Endometrial microvascular endothelial cells (primary cell): ENCODE measurements around the gene ADD1. TPM values are rescaled to one million over a fixed set of nuclear protein-coding genes. Genes with fewer than 3 reads are reported as not detected.
"Not testable (repeated sequence)": the region's sequence is repeated elsewhere in the genome, so short reads cannot be mapped to it uniquely, and the experiment has no call there.

Experiments
- in situ Hi-C: cut with HindIII; loops from 2 replicates; pipeline ENCODE4 v1.10.0; 2017; ENCODE audit warnings: low sequenced_read_pairs, low pct_unique_long_range_greater_than_20kb; ENCODE audit errors: inconsistent ontology term
- total RNA-seq: library from RNA; depleted of rRNA; stranded (reverse); fragments of >200 nt; gene quantifications from one replicate; pipeline ENCODE4 v1.2.3, GENCODE V29; 2015; ENCODE audit errors: inconsistent ontology term

ADD1 gene
- total RNA-seq, 1 donor from 2014 or later: 182 TPM

DNA sequence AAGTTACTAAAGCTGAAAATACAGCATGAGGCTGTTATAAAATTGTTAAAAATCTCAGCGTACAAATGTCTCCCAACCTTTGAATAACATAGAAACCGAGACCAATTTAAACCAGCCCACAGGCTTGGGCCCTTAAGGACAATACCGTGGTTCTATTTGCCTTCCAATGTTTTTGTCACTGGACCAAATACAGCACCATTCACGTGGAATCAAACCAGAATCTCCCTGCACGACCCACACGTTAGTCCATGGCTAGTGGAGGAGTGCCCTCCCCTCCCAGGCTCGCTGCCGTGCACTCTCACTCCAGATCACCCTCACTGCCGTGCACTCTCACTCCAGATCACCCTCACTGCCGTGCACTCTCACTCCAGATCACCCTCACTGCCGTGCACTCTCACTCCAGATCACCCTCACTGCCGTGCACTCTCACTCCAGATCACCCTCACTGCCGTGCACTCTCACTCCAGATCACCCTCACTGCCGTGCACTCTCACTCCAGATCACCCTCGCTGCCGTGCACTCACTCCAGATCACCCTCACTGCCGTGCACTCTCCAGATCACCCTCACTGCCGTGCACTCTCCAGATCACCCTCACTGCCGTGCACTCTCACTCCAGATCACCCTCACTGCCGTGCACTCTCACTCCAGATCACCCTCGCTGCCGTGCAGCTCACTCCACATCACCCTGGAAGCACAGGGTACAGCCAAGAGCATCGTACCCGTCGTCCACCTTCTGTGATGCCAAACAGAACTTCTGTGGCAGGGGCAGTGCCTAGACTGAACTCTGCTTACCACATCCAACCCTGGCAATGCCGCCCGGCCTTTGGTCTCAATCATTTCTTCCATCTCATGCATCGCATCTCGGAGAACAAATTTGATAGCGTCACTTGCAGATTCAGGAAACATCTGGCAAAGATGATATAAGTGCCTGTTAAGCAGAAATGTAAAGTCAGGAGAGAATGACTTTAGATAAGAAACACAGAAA is 102.3 kb downstream of the ADD1 start:
- in situ Hi-C loops: not testable (repeated sequence)

DNA sequence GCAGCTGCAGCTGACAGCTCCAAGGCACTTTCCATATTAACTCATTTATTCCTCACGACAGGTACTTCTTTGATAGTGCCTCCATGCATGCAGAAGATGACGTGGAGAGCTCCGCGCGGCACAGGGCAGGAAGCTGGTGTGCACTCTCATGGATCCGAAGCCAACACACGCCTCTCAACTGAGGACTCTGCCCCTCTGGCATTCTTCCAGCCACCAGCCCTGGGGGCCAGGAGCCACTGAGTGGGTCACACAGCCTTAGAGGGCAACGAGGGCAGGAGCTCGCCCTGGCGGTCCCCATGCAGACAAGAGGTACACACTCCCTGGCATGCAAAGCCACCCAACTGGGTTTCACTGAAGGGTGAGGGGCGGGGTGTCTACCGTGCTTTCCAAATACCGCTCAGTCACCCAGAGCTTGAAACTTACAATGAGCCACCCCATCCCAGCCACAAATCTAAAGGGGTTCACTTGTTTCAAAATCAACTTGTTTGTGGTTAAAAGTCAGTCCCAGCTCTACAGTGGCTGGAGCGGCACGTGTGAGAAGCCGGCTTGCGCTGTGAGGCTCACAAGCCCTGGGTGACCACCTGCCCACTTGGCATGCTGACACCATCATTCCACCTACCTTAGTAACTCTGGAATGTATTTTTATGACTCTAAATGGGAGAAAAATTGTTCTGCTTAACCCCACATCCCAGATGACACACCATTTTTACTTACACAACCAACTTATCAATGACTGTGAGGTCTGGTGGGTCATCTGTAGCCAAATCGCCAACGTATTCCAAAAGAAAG is 103.4 kb downstream of the ADD1 start:
- in situ Hi-C loops: no loop called here

DNA sequence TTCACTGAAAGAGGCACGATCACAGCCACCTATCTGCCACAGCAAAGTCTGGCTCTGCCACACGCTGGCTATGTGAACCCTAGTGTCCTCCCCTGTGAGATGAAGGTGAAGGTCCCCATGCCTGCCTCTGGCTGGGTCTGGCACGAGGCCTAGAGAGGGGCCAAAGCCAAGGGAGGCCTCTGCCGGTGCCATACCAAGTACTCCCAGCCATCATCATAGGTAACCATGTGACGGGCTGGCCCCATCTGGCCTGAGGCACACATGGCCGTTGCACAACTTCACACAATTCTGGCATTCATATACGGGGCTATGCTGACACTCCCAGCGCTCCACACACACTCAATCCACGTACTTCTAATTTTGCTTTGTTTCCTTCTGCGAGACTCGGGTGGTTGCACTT is 104.3 kb downstream of the ADD1 start:
- in situ Hi-C loops: no loop called here

DNA sequence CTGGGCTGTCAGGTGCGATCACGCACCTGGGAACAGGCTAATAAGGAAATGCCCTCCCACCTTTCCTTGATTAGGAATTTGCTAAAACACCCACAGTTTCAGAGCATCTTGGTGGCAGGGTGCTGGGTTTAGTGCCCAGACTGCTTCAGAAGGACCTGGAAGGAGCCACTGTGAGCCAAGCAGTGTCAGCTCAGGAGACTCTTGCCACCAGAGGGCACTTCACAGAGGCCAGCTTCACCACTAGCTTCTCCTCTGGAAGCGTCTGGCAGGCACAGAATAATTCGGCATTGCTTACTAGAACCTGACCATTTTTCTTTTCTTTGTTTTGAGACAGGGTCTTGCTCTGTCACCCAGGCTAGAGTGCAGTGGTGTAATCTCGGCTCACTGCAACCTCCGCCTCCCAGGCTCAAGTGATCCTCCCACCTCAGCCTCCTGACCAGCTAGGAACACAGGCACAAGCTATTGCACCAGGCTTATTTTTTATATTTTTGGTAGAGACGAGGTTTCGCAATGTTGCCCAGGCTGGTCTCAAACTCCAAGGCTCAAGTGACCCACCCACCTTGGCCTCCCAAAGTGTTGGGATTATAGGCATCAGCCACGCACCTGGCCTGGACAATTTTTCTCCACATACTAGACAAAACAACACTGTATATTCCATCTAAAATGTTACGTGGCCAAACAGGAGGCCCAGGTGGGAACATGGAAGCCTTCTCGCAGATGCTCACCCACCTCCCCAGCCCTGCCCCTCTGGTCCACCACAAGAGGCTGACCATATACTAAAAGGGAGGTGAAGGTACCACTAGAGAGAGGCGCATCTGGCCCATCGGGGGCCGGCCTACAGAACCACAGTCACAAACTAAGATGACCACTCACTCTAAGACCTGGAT is 105.5 kb downstream of the ADD1 start:
- in situ Hi-C loops: no loop called here

DNA sequence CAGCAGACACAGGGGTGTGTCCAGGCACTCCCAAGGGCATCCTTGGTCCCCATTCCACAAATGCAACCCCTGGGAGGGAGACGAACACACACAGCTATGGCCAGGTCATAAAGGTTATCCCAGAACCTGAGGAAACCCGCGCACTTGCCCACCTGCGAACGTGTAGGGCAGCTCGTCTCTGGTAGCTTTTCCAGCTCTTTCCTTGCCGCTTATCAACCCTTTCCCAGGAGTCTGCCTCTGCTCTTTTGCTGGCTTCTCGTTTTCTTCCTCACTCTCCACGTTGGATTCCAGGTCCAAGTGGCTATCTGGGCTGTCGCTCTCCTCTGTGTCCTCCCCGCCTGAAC is 106.1 kb downstream of the ADD1 start:
- in situ Hi-C loops: no loop called here

DNA sequence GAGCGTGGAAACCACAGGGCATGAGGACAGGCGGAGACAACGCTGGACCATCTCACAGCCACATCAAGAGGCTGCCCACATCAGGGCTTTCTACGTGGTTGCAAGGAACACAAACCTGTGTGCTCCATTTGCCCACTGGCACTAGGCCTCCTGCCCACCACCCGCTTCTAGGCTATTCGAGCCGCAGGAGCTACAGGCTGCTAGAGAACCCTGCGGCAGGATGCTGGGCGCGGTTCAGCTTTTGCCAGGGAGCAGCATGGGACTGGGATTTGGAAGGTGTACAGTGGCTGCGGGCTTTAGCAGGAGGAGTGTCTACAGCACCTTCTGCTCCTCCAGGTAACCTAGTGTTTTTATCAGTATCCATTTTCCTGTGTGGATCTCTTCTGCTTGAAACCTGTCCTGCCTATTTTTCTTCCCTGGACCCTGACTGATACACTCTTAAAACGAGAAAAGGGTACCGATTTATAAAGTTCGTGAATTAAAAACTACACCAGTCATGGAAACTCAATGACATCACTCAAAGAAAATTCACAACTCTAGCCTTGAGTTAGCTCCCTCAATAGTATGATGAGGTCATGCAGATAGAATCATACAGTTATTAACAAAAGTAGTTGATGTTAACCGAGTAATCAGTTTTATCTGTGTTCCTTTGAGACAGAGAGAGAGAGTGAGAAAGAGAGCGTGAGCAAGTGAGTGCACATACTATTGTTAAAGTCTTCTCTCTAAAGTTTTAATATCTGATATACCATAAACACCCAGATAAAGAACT is 106.8 kb downstream of the ADD1 start:
- in situ Hi-C loops: no loop called here

DNA sequence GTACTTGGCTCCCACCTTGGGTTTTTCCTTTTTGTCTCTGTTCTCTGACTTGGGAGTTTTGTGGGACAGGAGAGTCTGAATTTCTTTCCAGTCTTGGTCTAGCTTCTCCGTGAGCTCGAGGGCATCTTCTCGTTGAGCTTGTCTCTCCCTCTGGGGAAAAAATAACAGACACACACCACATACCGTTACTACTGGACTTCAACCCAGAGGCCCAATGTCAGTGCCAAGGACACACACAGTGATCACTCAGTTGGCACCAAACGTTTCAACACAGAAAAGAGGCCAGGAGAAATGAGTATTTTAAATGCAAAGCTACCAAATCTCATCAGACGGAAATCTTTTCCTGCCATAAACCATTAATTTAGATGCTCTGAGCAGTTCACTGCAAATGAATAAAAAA is 109.9 kb downstream of the ADD1 start:
- in situ Hi-C loops: no loop called here

DNA sequence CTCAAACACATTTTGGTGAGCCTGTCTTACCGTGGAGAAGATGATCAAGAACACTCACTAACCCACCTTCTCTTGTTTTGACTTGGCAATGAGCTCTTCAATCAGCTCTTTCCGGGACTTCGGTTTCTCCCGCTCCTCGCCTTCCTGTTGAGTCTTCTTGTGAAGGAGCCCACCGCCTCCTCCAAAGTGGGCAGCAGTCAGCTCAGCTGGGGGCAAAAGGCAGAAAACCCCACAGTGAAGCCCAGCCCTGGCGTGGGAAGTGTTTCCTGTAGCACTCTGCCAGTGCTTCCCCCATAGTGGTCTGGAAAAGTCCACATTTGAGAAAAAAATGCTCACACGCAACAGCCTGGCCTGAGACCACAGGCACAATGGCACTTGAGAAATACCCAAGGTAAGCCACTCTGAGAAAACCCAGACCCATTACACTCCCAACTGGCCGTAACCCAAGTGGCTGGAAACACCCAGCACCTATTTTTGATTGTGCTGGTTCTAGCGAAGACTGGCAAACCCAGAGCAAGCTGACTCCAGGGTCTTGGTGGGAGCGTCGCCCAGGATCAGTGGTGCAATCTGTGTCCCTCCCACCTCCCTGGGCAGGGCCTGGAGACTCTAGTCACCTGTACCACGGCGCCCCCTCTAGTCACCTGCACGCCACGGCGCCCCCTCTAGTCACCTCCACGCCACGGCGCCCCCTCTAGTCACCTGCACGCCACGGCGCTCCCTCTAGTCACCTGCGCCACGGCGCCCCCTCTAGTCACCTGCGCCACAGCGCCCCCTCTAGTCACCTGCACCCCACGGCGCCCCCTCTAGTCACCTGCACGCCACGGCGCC is 110.9 kb downstream of the ADD1 start:
- in situ Hi-C loops: no loop called here

DNA sequence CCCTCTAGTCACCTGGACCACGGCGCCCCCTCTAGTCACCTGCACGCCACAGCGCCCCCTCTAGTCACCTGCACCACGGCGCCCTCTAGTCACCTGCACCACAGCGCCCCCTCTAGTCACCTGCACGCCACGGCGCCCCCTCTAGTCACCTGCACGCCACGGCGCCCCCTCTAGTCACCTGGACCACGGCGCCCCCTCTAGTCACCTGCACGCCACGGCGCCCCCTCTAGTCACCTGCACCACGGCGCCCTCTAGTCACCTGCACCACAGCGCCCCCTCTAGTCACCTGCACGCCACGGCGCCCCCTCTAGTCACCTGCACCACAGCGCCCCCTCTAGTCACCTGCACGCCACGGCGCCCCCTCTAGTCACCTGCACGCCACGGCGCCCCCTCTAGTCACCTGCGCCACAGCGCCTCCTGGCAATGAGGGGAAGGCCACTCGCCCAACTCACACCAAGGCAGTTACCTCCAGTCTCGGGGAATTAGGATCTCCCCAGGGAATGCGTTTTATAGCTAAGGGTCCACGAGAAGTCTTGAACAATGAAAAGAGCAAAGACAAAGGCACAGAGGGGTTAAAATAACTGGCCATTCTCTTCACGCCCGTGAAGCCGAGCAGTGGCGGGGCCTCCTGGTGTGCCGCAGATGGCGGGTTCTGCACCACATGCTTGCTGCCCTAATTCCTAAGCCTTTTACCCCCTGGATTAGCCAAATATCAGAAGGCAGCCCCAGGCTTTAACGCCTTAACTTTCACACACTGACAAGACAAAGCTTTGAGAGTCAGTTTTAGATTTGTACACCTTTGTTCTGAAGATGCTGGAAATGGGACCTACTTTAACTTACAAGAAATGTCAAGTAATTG is 111.8 kb downstream of the ADD1 start:
- in situ Hi-C loops: not testable (repeated sequence)

DNA sequence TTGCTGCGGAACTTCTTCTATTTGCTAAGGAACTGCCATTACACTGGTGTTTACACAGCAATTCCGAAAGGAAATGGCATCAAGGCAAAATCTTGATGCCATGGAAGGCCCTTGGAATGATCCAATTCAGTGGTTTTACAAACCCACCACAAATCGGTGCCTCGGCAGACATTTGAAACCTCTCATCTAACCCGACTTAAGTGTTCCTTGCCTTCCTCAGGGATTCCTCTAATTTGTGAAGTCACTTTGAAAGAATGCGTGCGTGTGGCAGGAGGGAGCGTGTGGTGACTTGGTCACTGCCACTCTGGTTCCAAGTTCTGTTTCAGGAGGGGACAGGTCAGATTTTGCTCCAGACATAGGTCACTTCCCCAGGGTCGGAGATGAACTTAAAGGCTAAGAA is 114.8 kb downstream of the ADD1 start:
- in situ Hi-C loops: no loop called here

DNA sequence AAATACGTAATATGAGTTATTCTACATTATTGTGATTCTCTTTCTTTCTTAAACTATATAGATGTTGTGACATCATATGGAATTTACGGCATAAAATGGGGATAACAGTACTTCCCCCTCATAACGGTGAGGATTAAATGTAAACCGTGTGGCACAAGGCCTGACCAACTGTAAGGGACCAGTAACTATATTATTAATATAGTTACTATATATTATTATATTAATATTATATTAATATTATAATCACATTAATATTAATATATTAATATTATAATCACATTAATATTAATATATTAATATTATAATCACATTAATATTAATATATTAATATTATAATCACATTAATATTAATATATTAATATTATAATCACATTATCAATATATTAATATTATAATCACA is 116.8 kb downstream of the ADD1 start:
- in situ Hi-C loops: not testable (repeated sequence)

DNA sequence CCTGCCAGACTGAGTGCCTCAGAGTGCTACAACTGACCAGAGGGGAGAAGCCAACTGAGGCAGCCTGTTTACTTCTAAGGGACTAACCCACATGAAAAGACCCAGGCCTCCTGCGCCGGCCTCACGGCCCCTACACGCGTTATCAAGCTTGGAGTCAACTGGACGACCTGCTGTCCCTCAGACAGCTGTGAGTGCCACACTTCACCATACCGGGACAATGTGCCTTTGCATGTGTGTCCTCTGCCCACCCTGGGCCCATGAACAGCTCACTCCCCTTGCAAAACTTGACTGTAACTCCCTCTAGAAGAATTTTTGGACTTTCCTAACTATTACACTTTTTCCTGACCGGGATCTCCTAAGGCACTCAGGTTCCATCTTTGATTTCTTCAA is 117.8 kb downstream of the ADD1 start:
- in situ Hi-C loops: no loop called here

DNA sequence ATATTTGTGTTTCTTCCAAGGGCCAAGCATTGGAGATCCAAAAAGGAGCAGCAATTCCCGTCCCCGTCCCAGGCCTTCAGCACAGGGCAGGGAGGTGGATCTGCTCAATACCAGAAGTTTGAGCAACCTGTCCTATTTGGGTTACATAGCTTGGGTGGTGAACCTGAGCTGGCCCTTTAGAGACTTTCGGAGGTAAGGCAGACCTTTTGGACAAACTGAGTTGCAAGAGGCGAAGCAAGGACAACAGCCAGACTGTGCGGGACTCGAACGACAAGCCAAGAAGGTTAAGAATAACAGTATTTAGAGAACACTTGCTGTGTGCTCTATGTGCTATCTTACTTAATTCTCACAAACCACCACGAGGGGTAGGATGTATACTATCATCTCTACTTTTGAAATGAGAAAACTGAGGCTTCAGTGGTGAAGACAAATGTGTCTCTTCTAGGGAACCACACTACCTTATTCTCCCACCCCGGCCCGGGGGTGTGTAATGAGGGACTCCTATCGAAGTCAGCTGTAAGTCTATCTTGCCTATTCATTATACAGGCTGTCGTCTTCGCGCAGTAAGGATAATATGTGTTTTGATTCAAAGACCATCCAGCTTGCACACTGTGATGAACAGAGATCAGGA is 118.3 kb downstream of the ADD1 start:
- in situ Hi-C loops: no loop called here

DNA sequence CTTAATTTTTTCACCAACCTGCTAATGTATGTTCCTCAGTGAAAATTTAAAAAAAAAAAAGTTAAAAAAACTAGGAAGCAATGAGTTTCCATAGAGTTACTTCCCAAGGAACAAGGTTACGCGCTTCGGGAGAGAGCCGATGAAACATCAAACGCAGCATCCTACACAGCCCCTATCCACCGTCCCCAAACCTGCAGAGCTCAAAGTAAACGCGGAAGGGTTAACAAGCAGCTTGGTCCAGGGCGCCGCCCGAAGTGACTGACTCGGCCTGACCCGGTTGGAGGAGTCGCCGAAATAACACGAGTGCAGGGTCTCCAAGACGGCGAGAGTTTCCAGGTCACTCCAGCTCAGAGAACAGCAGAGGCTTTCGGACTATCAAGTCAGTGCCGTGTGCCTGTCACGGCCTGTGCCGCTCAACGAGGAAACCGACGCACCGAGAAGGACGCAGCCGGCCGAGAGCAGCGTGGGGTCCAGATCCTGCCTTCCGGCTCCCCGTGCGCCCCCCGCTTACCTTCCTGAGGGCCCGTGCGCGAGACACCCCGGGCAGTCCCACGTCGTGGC is 119.0 kb downstream of the ADD1 start:
- in situ Hi-C loops: no loop called here

DNA sequence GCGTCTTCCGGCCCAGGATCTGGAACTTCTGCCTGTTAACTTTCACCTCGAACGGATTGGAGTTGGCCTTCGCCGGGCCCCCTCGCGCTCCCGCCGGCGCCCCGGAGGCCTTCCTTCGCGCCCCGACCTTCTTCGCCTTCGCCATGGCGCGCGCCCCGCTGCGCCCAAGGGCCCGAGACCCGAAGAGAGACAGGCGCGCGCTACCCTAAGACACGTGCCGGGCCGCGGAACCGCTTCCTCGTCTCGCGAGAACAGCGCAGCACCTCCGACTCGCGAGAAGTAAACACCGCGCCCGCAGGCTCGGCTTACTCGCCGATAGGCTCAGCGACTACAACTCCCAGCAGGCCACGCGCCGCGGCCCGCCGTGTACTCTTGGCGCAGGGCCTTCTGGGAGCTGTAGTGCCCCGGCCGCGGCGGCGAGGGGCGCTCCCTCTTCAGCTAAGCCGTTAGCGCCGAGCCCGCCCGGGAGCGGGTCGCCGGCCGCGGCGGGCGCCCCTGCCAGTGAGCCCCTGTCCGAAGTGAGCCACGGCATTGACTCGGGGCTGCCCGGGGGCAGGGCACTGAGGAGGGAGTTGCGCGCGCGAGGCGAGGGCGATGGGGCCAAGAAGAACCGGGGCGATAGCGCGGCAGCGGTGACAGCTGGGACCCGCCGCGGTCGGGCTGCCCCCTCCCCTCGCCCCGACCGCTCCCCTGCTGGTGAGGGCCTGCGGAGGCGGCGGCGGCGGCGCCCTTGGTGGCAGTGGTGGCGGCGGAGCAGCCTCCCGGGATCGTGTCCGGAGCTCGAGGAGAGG is 119.7 kb downstream of the ADD1 start, which contains the start of the genes GRK4 and NOP14:
GRK4 (plus strand) TSS at position 397 of the 791 bp plus-strand sequence. CDS start 500 bp downstream, outside the sequence.
NOP14 (minus strand) TSS at position 232 of the 791 bp plus-strand sequence; CDS start at position 145, 87 bp downstream.
- in situ Hi-C loops: no loop called here
